GM06990 (cell line): ENCODE results near the gene GNA14.

Source experiments
- DNase-seq: peaks from one replicate; pipeline ENCODE4 v3.0.0-alpha.2; 2011; ENCODE audit not compliant: insufficient read length; ENCODE audit errors: extremely low read depth
- H3K27me3 ChIP-seq: replicated peaks from 2 replicates; pipeline ENCODE4 v1.6.0; 2011; ENCODE audit warnings: low read length; ENCODE audit not compliant: control insufficient read depth, insufficient read depth
- H3K36me3 ChIP-seq: 2 replicates; pipeline ENCODE4 v1.5.1; 2011; ENCODE audit warnings: low read length; ENCODE audit not compliant: control insufficient read depth, insufficient read depth
- H3K4me3 ChIP-seq: replicated peaks from 2 replicates; pipeline ENCODE4 v1.5.1; 2011; ENCODE audit warnings: low read depth, mild to moderate bottlenecking, control low read depth, low read length
- TF ChIP-seq, protein P1 (sequence below): IDR thresholded peaks from 2 replicates; pipeline ENCODE4 v1.5.1; 2011; ENCODE audit warnings: low read length, control low read depth, mild to moderate bottlenecking, inconsistent platforms; ENCODE audit not compliant: insufficient read depth, poor library complexity, severe bottlenecking

The GNA14 gene

DNA sequence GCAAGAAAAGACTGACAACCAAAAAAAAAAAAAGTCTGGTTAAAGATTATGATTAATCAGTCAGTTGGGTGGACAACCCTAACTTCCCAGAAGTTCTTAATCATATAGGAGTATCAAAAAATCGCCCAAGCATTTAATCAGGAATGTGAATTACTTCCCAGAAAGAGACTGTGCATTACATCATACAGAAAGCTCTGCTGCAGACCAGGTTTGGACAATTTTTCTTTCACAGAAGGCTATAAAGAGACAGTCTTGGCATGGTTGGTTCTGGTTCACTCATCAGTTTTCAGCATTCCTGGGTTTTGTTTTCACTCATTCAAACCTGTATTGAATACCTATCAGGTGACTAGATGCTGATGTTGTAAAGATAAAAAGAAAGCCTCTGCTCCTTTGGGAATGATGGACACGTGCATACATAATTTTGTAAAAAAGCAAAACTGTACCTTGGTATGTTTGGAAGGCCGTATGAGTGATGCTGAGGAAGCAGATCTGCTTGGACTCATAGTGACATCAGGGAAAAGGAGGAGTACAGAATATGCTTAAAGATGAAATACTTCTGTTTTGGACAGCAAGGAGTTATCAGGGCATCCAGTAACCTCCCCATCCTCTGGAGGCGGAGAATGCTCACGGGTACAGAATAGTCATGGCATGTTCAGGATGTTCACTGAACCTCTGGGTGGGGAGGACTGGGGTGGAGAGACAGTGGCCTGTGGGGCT is 178.4 kb downstream of the GNA14 start:
- H3K36me3 ChIP-seq = no peaks in the 10 kb centered on the region
- no peak for DNase-seq
- TF ChIP-seq, protein P1, sequence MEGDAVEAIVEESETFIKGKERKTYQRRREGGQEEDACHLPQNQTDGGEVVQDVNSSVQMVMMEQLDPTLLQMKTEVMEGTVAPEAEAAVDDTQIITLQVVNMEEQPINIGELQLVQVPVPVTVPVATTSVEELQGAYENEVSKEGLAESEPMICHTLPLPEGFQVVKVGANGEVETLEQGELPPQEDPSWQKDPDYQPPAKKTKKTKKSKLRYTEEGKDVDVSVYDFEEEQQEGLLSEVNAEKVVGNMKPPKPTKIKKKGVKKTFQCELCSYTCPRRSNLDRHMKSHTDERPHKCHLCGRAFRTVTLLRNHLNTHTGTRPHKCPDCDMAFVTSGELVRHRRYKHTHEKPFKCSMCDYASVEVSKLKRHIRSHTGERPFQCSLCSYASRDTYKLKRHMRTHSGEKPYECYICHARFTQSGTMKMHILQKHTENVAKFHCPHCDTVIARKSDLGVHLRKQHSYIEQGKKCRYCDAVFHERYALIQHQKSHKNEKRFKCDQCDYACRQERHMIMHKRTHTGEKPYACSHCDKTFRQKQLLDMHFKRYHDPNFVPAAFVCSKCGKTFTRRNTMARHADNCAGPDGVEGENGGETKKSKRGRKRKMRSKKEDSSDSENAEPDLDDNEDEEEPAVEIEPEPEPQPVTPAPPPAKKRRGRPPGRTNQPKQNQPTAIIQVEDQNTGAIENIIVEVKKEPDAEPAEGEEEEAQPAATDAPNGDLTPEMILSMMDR = no peak
- no peaks in the 10 kb centered on the region for H3K27me3 ChIP-seq
- no peak overlapping the region for H3K4me3 ChIP-seq

DNA sequence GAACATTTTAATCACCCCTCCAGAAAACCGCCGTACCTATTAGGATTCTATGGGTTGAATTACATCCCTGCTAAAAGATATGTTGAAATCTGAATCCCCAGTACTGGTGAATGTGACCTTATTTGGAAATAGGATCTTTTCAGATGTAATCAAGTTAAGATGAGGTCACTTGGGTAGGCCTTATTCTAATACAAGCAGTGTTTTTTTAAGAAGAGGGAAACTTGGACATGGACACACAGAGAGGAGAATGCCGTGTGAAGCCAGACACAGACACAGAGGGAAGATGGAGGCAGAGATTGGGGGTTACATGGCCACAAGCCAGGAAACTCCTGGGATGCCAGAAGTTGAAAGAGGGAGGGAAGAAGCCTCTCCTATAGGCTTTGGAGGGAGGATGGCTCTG is 183.5 kb downstream of the GNA14 start:
- no peak for DNase-seq
- no peaks in the 10 kb centered on the region for H3K27me3 ChIP-seq
- TF ChIP-seq, protein P1 = no peak
- no peaks in the 10 kb centered on the region for H3K36me3 ChIP-seq
- H3K4me3 ChIP-seq = no peak overlapping the region

DNA sequence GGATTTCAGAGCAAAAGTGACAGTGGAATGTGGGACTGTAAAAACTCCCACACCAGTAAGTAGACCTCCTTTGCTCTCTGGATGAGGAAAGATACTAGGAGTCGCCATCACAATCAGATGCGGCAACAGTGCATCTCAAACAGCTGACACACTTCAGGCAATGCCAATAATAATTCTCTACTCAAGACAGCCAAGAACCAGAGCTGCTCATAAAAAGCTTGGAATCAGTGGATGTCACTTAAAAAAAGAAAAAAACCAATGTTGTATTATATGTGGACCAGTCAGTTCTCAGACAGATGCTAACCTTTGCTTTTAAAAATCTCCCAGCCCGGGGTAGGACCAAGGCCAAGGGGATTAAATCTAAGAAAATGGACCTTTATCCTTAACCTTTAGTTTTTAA is 185.0 kb downstream of the GNA14 start:
- H3K27me3 ChIP-seq = no peaks in the 10 kb centered on the region
- H3K36me3 ChIP-seq = no peaks in the 10 kb centered on the region
- TF ChIP-seq, protein P1 = no peak
- no peak for DNase-seq
- H3K4me3 ChIP-seq = no peak overlapping the region

DNA sequence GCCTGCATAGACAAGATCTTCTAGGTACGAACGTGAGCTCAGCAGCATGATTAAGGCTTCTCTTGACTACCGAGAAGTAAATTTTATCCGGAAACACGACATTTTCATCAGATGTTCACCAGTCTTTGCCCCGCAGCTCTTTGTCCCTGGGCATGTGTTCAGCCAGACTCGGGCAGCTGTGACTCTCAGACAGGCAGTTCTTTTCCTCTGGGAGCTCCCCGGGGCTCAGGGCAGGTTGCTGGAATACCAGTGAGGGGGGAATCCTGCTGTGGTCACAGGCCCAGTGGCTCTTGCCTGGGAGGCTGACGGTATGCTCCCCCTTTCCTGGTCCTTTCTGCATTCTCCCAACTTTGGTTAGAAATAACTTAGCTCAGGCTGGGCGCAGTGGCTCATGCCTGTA is 186.1 kb downstream of the GNA14 start:
- Histone ChIP-seq H3K27me3 (no peaks in the 10 kb centered on the region), H3K36me3 (no peaks in the 10 kb centered on the region), H3K4me3 (no peak overlapping the region)
- no peak for DNase-seq
- TF ChIP-seq, protein P1 = no peak

DNA sequence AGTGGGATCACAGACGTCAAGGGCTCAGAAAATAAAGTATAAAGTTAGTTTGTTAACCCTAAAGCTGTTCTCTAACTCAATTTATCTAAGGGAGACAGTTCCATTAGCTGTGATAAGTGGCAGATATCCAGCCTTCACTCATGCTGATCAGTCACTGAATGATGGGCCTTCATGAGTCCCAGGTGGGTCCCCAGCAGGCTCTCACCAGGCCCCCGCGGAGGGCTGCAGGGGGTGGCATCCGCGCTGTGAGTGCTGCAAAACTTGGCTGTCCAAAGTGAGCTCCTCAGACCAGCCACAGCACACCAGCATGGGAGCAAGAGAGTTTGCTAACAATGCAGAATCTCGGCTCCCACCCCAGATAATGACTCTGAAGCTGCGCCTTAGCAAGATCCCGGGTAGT is 187.2 kb downstream of the GNA14 start:
- TF ChIP-seq, protein P1 = no peak
- DNase-seq = no peak

More for the DNA sequence above, 187.2 kb downstream of the GNA14 start:
- no peaks in the 10 kb centered on the region for H3K36me3 ChIP-seq
- no peaks in the 10 kb centered on the region for H3K27me3 ChIP-seq
- no peak overlapping the region for H3K4me3 ChIP-seq
